22Rv1 (cell line): ENCODE measurements around the gene RNF214.

Source experiments
- ZFX ChIP-seq: fragments of 450-650 bp; IDR thresholded peaks from 2 replicates; pipeline ENCODE4 v1.6.1; 2017; ENCODE audit warnings: antibody characterized with exemption, borderline replicate concordance
- TF ChIP-seq, protein P1 (sequence below): fragments of 450-650 bp; IDR thresholded peaks from 2 replicates; pipeline ENCODE4 v1.5.1; 2017; ENCODE audit warnings: mild to moderate bottlenecking

DNA sequence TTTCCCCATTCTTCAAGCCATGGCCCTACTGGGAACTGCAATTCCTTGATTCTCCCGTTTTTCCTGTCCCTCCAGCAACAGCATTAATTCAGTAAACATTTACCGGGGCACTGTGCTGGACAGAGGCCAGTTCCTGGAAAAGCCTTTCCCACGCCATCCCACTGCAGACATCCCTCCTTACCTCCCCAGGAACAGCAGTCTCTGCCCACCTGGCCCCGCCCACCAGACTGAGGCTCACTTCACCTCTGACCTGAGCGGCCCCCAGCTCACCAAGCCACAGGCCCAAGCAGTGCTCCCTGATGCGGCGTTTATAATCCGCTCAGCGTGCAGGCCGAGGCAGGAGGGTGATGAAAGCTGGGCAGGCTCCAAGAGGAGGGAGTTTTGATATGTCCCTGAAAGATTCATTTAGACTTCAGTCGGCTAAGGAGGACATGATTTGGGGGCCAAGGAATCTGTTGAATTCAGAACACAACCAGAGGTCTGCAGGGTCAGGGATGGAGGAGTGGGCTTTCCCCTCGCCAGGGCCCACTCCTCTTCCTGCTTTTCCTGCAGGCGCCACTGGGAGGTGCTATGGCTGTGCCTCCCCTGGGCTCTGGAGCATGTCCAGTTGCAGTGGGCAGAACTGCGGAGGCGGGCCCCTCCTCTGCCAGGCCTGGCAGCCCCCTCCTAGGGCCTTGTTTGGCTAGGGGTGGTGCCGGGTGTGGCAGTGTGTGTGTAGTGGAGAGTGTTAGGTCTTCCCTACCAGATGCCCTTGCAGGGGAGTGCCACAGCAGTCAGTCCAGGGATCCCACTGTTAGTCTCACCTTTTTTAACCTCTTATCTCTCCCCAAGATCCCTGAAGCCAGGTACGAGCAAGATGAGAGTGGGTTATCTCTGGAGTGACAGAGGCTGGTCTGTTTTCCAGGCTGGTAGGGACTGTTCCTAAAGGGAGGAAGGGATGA lies 34.7 kb upstream of the RNF214 start:
- TF ChIP-seq, protein P1, sequence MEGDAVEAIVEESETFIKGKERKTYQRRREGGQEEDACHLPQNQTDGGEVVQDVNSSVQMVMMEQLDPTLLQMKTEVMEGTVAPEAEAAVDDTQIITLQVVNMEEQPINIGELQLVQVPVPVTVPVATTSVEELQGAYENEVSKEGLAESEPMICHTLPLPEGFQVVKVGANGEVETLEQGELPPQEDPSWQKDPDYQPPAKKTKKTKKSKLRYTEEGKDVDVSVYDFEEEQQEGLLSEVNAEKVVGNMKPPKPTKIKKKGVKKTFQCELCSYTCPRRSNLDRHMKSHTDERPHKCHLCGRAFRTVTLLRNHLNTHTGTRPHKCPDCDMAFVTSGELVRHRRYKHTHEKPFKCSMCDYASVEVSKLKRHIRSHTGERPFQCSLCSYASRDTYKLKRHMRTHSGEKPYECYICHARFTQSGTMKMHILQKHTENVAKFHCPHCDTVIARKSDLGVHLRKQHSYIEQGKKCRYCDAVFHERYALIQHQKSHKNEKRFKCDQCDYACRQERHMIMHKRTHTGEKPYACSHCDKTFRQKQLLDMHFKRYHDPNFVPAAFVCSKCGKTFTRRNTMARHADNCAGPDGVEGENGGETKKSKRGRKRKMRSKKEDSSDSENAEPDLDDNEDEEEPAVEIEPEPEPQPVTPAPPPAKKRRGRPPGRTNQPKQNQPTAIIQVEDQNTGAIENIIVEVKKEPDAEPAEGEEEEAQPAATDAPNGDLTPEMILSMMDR, result peak; percentile 63
- no peak for TF ChIP-seq ZFX
